Measurements from ENCODE around the gene EDIL3.

EDIL3 gene

DNA sequence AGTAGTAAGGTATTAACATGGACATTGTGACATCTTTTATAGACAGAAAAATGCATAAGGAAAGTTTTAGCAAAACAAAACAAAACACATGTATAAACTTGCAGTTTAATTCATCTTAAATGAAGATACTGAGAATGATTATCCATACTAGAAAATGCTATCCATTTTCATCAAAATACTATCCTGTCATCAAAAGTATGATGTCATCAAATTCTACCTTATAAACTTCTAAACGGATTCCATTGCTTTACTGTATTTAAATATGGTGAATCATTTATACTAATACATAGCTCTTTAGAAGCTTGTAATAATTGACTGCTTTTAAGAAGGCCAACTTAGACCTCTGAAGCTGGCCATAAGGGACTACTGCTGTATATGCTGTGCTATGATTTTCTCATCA lies 221.0 kb downstream of the EDIL3 start:
- TF ChIP-seq, protein P1, sequence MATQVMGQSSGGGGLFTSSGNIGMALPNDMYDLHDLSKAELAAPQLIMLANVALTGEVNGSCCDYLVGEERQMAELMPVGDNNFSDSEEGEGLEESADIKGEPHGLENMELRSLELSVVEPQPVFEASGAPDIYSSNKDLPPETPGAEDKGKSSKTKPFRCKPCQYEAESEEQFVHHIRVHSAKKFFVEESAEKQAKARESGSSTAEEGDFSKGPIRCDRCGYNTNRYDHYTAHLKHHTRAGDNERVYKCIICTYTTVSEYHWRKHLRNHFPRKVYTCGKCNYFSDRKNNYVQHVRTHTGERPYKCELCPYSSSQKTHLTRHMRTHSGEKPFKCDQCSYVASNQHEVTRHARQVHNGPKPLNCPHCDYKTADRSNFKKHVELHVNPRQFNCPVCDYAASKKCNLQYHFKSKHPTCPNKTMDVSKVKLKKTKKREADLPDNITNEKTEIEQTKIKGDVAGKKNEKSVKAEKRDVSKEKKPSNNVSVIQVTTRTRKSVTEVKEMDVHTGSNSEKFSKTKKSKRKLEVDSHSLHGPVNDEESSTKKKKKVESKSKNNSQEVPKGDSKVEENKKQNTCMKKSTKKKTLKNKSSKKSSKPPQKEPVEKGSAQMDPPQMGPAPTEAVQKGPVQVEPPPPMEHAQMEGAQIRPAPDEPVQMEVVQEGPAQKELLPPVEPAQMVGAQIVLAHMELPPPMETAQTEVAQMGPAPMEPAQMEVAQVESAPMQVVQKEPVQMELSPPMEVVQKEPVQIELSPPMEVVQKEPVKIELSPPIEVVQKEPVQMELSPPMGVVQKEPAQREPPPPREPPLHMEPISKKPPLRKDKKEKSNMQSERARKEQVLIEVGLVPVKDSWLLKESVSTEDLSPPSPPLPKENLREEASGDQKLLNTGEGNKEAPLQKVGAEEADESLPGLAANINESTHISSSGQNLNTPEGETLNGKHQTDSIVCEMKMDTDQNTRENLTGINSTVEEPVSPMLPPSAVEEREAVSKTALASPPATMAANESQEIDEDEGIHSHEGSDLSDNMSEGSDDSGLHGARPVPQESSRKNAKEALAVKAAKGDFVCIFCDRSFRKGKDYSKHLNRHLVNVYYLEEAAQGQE (IDR thresholded peaks at IDR 0.05; ENCODE audit: insufficient read depth in 1 of 2, low read depth in 2 of 2, low read length in 2 of 2), result no peak
- TF ChIP-seq POLR2AphosphoS5 (IDR thresholded peaks at IDR 0.05; ENCODE audit: low read depth, low read length) (no peak), SIN3A (IDR thresholded peaks at IDR 0.05; ENCODE audit: borderline replicate concordance, insufficient read depth, low read length) (no peak), TAF1 (IDR thresholded peaks at IDR 0.05; ENCODE audit: borderline replicate concordance, insufficient read depth, low read length) (no peak), FOXP2 (optimal IDR thresholded peaks at IDR 0.05; ENCODE audit: borderline replicate concordance, extremely low read depth, extremely low read length, insufficient read depth) (no peak)

DNA sequence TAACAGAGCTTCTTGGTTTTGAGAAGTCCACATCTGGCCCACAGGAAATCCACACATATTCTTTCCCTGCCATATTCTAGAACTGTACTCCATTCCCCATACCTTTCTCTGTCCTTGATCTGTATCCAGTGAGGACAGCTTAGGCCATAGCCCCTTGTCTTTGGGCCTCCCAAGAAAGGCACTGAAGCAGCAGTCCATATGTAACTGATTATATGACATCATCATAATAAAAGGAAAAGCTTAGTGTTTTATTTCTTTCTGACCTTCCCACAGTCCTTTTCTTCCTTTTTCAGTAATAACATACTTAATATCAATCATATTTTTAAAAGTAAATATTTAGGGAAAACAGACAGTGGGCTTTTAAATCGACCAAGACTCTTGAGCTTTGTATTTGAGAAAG lies 222.0 kb downstream of the EDIL3 start:
- no peak for TF ChIP-seq SIN3A (IDR thresholded peaks at IDR 0.05; ENCODE audit: borderline replicate concordance, insufficient read depth, low read length)
- TF ChIP-seq, protein P1 (IDR thresholded peaks at IDR 0.05; ENCODE audit: insufficient read depth in 1 of 2, low read depth in 2 of 2, low read length in 2 of 2), result no peak
- no peak for TF ChIP-seq FOXP2 (optimal IDR thresholded peaks at IDR 0.05; ENCODE audit: borderline replicate concordance, extremely low read depth, extremely low read length, insufficient read depth)
- TF ChIP-seq TAF1 (IDR thresholded peaks at IDR 0.05; ENCODE audit: borderline replicate concordance, insufficient read depth, low read length), result no peak
- TF ChIP-seq POLR2AphosphoS5 (IDR thresholded peaks at IDR 0.05; ENCODE audit: low read depth, low read length), result no peak

DNA sequence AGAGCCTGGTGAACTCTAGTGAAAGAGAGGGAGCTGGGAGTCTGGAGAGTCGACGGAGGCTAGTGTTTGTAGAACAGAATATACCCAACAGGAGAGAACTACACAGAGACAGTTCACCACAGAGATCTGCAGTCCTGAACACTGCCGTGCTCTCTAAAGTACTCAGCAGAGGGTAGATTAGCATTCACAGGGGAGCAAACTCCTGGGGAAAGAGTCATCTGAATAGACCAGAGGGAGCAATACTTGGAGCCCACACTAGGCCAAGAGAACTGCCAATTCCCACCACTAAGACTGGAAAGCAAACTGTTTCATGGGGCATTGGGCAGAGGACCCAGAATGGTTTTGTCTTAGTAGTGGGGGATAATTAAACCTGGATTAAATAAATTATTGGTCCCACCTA lies 235.6 kb downstream of the EDIL3 start:
- TF ChIP-seq FOXP2 (optimal IDR thresholded peaks at IDR 0.05; ENCODE audit: borderline replicate concordance, extremely low read depth, extremely low read length, insufficient read depth), result no peak
- no peak for TF ChIP-seq SIN3A (IDR thresholded peaks at IDR 0.05; ENCODE audit: borderline replicate concordance, insufficient read depth, low read length)
- no peak for TF ChIP-seq TAF1 (IDR thresholded peaks at IDR 0.05; ENCODE audit: borderline replicate concordance, insufficient read depth, low read length)
- TF ChIP-seq POLR2AphosphoS5 (IDR thresholded peaks at IDR 0.05; ENCODE audit: low read depth, low read length), result no peak

DNA sequence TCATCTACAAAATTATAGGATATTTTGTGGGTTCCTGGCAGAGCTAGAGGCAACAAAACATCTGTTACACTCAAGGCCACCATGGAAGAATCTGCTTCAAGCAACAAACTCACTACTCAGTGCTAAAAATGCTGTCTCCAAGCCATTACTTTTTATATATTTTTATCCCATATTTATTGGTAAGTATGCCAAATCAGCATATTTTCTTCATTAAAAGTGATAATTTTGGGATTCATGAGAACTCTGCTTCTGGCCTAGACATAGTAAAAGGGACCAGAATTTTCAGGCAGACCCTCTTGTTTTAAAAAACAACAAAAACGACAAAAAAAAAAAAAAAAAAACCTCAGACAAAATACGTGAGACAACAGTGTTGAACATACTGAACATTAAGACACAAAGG lies 236.0 kb downstream of the EDIL3 start:
- TF ChIP-seq TAF1 (IDR thresholded peaks at IDR 0.05; ENCODE audit: borderline replicate concordance, insufficient read depth, low read length) (no peak), POLR2AphosphoS5 (IDR thresholded peaks at IDR 0.05; ENCODE audit: low read depth, low read length) (no peak), FOXP2 (optimal IDR thresholded peaks at IDR 0.05; ENCODE audit: borderline replicate concordance, extremely low read depth, extremely low read length, insufficient read depth) (no peak), SIN3A (IDR thresholded peaks at IDR 0.05; ENCODE audit: borderline replicate concordance, insufficient read depth, low read length) (no peak)
- TF ChIP-seq, protein P1 (IDR thresholded peaks at IDR 0.05; ENCODE audit: insufficient read depth in 1 of 2, low read depth in 2 of 2, low read length in 2 of 2), result no peak

DNA sequence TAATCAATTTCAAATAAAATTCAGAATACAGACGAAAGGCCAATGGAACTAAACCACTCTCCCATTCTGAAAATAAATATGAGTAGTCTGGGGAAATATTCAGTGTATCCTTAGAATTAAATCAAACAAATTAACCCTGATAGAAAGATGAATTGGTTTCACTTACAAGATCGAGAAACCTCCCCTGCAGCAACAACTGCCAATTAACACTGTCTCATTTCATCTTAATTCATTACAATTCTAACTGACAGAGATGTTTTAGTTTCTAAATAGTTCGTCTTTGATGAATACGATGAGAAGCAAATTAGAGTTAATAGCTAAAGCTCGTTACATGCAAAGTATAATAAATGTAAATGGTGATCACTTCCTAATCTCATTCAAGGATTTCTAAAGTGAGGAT lies 247.1 kb downstream of the EDIL3 start:
- TF ChIP-seq POLR2AphosphoS5 (IDR thresholded peaks at IDR 0.05; ENCODE audit: low read depth, low read length) (no peak), TAF1 (IDR thresholded peaks at IDR 0.05; ENCODE audit: borderline replicate concordance, insufficient read depth, low read length) (no peak), FOXP2 (optimal IDR thresholded peaks at IDR 0.05; ENCODE audit: borderline replicate concordance, extremely low read depth, extremely low read length, insufficient read depth) (no peak), SIN3A (IDR thresholded peaks at IDR 0.05; ENCODE audit: borderline replicate concordance, insufficient read depth, low read length) (no peak)
- TF ChIP-seq, protein P1 (IDR thresholded peaks at IDR 0.05; ENCODE audit: insufficient read depth in 1 of 2, low read depth in 2 of 2, low read length in 2 of 2), result no peak

Measured in PFSK-1 (cell line).